HG03354 (cell line): Measurements from ENCODE around the gene ACER3.

ENCODE experiments used
- ATAC-seq: cut with Tn5 transposase; IDR thresholded peaks from one replicate; pipeline ENCODE4 v1.9.1; 2021; ENCODE audit warnings: mild to moderate bottlenecking; ENCODE audit not compliant: unreplicated experiment, poor library complexity, severe bottlenecking

Gene ACER3

GRCh38 chr11:76910620-76911414 is 50.1 kb downstream of the ACER3 start:
- ATAC-seq: no peak

DNA sequence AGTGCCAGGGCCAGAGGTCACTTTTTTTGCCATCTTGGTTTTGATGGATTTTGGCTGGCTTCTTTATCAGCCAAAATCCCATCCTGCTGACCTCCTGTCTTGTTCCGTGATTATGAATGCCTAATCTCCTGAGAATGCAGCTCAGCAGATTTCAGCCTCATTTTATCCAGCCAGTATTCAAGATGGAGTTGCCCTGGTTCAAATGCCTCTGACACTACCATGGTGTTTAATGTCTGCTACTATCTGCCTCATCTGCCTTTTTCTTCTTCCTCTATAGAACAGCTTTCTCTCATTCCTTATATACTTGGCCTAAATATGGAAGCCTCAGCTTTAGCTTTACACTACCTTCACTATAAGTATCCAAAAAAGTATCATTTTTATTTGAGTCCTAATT is 50.7 kb downstream of the ACER3 start:
- no peak for ATAC-seq

DNA sequence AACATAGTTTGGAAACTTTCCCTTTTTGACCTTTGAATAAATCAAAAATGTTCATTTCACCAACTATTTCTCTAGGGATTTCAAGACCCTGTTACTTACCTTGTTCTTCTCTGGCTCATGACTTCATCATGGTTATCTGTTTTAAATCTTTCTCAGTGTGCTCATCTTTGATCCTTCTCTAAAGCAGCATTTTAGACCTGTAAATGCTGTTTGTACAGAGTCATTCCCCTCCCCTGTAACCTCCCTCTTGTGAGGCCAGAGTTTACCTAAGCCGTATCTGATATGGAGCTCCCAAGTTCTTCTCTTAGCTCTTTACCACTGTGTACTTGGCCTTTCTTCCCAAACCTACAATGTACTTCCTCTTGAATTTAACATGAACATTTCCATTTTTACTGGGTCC is 56.0 kb downstream of the ACER3 start:
- no peak for ATAC-seq

- no peak for ATAC-seq
Measured at GRCh38 chr11:76918941-76919386, 58.2 kb downstream of the ACER3 start.

DNA sequence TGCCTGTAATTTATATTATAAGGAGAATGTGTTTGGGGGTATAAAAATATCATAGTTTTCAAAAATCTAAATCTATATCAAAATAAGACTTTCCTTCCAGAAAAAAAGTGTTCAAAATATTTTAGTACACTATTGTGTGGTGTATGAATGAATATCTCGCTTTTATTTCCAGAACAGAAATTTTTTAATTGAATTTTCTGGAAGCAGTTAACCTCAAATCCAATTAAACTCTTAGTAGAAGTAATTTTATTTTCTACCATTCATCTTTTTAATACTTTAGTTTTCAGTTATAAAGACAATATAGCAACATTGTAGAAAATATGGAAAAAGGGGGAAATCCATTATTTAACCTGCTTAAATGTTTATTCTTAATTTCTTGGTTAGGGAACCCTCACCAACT is 58.7 kb downstream of the ACER3 start:
- ATAC-seq: no peak

- ATAC-seq: peak; percentile 71
Measured at GRCh38 chr11:76919887-76920746, 59.4 kb downstream of the ACER3 start.

DNA sequence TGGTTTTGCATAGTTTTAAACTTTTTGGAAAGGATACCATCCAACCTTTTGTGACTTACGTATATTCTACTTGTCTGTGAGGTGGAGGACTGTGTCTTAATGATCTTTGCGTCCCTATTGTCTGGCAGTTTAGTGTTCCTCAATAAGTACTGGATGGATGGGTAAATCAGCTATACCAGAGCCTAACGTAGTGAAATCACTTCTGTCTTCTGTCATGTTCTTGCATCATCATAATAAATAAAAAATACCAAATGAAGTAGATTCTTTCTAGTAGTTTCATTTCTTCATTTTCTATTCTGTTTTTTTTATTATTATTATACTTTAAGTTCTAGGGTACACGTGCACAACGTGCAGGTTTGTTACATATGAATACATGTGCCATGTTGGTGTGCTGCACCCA is 66.4 kb downstream of the ACER3 start:
- no peak for ATAC-seq

DNA sequence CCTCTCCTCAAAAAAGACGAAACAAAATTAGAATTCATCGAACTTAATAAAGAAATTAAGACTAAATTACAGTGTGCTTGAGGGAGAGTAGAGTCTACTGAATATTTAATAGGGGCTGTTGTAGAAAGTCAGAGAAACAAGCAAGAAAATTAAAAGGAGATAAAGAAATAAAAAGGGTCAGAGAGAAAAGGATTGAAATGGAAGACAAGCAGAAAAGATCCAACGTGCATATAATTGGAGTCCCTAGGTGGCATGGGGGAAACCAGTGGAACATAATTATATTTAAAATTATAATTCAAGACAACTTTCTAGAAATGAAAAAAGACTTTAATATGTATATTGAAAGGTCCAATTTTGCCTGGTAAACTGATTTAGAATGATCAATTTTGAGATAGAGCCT is 74.3 kb downstream of the ACER3 start:
- ATAC-seq: no peak

GRCh38 chr11:76939219-76939631 is 78.5 kb downstream of the ACER3 start:
- ATAC-seq: no peak

GRCh38 chr11:76944225-76944624 is 83.5 kb downstream of the ACER3 start:
- no peak for ATAC-seq

GRCh38 chr11:76946223-76946622 is 85.5 kb downstream of the ACER3 start:
- ATAC-seq: no peak

- no peak for ATAC-seq
Measured at GRCh38 chr11:76947190-76947589, 86.5 kb downstream of the ACER3 start.

DNA sequence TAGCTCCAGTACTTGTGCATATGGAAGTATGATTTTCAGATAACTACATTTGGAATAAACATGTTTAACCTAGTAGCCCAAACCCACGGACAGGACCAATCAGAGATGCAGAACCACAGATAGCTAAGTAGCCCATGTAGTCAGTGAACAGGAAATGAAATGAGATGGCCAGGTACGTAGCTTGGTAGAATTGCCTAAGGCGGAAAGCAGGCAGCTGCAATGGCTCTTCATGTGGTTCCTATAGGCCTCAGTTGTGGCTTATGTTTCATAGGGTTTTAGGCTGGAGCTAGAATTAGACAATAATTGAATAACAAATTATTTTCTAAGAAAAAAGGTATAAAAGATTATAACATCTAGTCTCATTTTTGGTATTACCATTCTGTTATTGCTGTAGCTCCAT is 87.1 kb downstream of the ACER3 start:
- ATAC-seq: no peak

GRCh38 chr11:76955459-76956114 is 94.9 kb downstream of the ACER3 start:
- no peak for ATAC-seq

- ATAC-seq: peak; percentile 99
Measured at GRCh38 chr11:76962583-76963416, 102.1 kb downstream of the ACER3 start.

DNA sequence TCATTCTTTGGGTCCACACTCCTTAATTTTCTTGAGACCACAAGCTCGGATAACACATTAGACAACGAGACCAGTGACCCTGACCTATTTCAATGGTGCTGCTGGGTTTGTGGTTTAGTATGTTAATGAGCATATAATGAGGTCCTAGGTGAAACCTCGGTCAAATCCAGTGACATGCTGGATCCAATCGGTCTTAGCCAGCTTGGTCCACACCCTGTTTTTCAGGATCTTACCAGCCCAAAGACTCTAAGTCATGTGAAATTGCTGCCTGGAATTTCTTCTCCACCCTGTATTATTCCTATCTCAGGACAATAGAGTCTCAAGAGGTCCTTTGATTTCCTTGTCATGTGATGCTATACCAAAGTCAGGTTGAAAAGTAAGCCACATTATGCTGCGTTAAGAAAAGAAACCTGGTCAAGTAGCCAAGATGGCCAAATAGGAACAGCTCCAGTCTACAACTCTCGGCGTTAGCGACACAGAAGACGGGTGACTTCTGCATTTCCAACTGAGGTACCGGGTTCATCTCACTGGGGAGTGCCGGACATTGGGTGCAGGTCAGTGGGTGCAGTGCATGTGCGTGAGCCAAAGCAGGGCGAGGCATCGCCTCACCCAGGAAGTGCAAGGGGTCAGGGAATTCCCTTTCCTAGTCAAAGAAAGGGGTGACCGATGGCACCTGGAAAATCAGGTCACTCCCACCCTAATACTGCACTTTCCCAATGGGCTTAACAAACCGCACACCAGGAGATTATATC is 102.9 kb downstream of the ACER3 start:
- ATAC-seq: peak; percentile 51

DNA sequence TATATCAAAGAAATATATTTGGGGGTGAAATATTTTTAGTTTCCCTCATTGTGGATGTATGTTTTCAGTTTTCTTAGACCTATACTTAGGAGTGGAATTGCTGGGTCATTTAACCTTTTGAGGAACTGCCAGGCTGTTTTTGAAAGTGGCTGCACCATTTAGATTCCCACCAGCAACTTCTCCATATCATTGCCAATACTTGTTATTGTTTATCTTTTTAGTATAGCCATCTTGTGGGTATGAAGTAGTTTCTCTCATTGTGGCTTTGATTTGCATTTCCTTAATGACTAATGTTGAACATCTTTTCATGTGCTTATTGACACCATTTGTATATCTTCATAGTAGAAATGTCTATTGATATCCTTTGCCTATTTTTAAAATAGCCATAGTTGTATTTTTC is 111.3 kb downstream of the ACER3 start:
- no peak for ATAC-seq

DNA sequence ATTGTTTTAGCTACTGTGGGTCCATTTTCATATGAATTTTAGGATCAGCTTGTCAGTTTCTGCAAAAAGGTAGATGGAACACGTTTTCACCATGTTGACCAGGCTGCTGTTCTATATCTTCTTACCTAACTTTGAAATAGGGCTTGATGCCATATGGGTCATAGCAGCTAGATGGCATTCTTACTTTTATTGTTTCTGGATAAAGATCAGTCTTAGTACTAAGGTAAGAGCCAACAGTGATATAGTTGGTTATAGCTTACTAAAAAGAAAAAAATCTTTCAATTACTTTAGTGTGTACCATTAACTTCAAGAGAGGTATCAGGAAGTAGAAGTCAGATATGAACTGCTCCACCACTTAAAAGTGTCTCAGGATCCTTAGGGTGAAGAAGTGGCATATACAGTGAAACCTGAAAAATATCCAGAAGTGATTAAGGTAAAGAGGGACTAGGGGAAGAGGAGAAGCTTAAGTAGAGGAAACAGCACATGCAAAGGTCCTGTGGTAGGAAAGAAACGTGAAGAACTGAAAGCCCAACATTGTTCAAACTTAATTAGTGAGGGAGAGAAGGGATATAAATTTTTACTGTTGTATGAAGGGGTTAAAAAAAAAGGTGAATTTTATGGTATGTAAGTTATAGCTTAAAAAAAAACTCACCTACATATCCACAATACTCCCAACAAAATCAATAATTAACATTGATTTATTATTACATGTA is 113.6 kb downstream of the ACER3 start:
- no peak for ATAC-seq
